Common myeloid progenitor, CD34-positive (primary cell): ENCODE measurements around the gene EMC7.
"Not testable (repeated sequence)": the region's sequence is repeated elsewhere in the genome, so short reads cannot be mapped to it uniquely, and the experiment has no call there.

Experiments used
- CTCF ChIA-PET: fragments of 350-600 bp; sonication (Branson Sonifier 250); formaldehyde crosslinking; loops from one replicate; lab custom pipeline; 2021; ENCODE audit warnings: antibody characterized with exemption; lab: Charles Lee
- POLR2A ChIA-PET: fragments of 350-600 bp; sonication (Branson Sonifier 250); formaldehyde crosslinking; loops from one replicate; lab custom pipeline; 2021; ENCODE audit warnings: antibody characterized with exemption; lab: Charles Lee
- DNase-seq, 3 donors: peaks; one replicate each; pipeline versions ENCODE4 v3.0.0 to v3.0.0-alpha.2; 2013
- H3K27ac ChIP-seq, 2 experiments: 1 replicate in 1 of 2; 2 replicates in 1 of 2; pipeline ENCODE4 v1.7.0; 2013; ENCODE audit warnings: inconsistent platforms in 2 of 2, low read length in 2 of 2, mild to moderate bottlenecking in 2 of 2, low read depth in 1 of 2, moderate library complexity in 1 of 2; ENCODE audit not compliant: severe bottlenecking in 2 of 2, insufficient read depth in 1 of 2, poor library complexity in 1 of 2
- H3K27me3 ChIP-seq, 5 experiments: replicated peaks in 2 of 5; 1 replicate in 3 of 5; 2 replicates in 2 of 5; pipeline versions ENCODE4 v1.6.1 to v1.7.0; 2013; ENCODE audit warnings: low read length in 4 of 5, mild to moderate bottlenecking in 2 of 5, moderate library complexity in 2 of 5, inconsistent platforms in 1 of 5; ENCODE audit not compliant: insufficient read depth in 5 of 5, control insufficient read depth in 4 of 5
- H3K36me3 ChIP-seq, 4 experiments: 1 replicate in 2 of 4; 2 replicates in 2 of 4; pipeline versions ENCODE4 v1.6.1 to v1.7.0; 2013; ENCODE audit warnings: low read length in 3 of 4, control low read depth in 1 of 4, mild to moderate bottlenecking in 1 of 4; ENCODE audit not compliant: control insufficient read depth in 4 of 4, insufficient read depth in 4 of 4
- H3K4me1 ChIP-seq, 4 experiments: 1 replicate in 3 of 4; 2 replicates in 1 of 4; pipeline versions ENCODE4 v1.6.1 to v1.7.1; 2013; ENCODE audit warnings: low read length in 3 of 4, mild to moderate bottlenecking in 3 of 4, control low read depth in 1 of 4, inconsistent platforms in 1 of 4, moderate library complexity in 1 of 4; ENCODE audit not compliant: control insufficient read depth in 4 of 4, insufficient read depth in 4 of 4; ENCODE audit errors: control extremely low read depth in 1 of 4
- H3K4me3 ChIP-seq, 7 experiments: 1 replicate in 4 of 7; 2 replicates in 3 of 7; pipeline versions ENCODE4 v1.5.1 to v1.7.0; 2013; ENCODE audit warnings: mild to moderate bottlenecking in 7 of 7, low read length in 6 of 7, moderate library complexity in 6 of 7, inconsistent platforms in 2 of 7, low read depth in 2 of 7, control low read depth in 1 of 7; ENCODE audit not compliant: insufficient read depth in 4 of 7, control insufficient read depth in 1 of 7; ENCODE audit errors: extremely low read depth in 1 of 7
- H3K9me3 ChIP-seq, 5 experiments: 1 replicate in 4 of 5; 2 replicates in 1 of 5; pipeline versions ENCODE4 v1.6.1 to v1.7.1; 2013; ENCODE audit warnings: low read length in 4 of 5, mild to moderate bottlenecking in 2 of 5, inconsistent platforms in 1 of 5, low read depth in 1 of 5, moderate library complexity in 1 of 5; ENCODE audit not compliant: control insufficient read depth in 4 of 5, insufficient read depth in 2 of 5; ENCODE audit errors: control extremely low read depth in 1 of 5
- WGBS: methylation state at CpG from one replicate; pipeline ENCODE4 v1.1.5; 2013; ENCODE audit not compliant: insufficient coverage; 5-methylcytosine and 5-hydroxymethylcytosine counted together

The EMC7 gene

DNA sequence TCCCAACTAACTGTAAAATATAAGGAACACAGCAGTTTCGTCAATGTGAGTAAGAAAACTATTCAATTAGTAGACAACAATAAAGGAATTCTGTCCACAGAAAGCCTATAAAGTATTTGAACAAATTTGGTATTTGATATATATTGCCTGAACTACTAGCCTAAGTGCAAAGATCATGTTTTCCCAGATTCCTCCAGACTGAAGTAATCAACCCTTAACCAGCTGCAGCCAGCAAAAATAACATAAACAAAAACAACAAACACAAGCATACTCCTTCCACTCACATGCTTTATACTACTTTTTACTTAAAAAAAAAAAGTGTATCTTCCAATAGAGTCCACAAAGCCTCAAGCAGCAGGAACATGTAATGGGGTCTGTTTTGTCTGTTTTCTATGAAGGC lies 24.3 kb upstream of the EMC7 start:
- Histone ChIP-seq H3K4me3 (no peak overlapping the region), H3K27me3 (peaks cover 0 to 1% (median 0%) of the 10 kb centered on the region in 5 experiments), H3K4me1 (no peaks in the 10 kb centered on the region), H3K9me3 (peaks cover 0 to 1% (median 0%) of the 10 kb centered on the region in 5 experiments), H3K27ac (no peak overlapping the region), H3K36me3 (no peaks in the 10 kb centered on the region)
- ChIA-PET CTCF (interaction anchor here (1.6 kb wide), 1 partner anchor 14 kb away, joined by 5 read pairs; no protein-coding TSS in a partner anchor), POLR2A (no interaction called here)
- no peak for DNase-seq
- no CpG with 5 or more reads among the region's 1 CpG for WGBS

DNA sequence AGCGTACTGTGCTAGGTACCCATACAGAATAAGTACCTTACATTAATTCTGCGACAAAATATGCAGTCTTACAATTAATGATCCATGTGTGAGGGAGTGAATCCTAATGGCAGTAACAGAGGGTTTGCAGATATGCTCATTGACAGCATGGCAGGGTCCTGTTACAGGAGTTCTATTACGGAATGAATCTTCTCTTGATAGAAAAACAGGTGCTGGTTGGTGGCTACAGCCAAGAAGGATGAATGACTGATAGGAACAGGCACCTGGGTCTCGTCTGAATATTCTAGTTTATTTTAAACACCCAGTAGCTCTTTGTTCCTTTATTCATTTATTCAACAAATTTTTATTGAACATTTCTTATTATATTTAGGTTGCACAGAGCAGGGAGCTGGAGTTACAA lies 23.0 kb upstream of the EMC7 start:
- Histone ChIP-seq H3K9me3 (peaks cover 0 to 1% (median 0%) of the 10 kb centered on the region in 5 experiments), H3K4me1 (no peaks in the 10 kb centered on the region), H3K27ac (no peak overlapping the region), H3K4me3 (no peak overlapping the region), H3K36me3 (no peaks in the 10 kb centered on the region), H3K27me3 (peaks cover 0 to 1% (median 0%) of the 10 kb centered on the region in 5 experiments)
- CTCF ChIA-PET, result interaction anchor here (1.6 kb wide), 1 partner anchor 13 kb away, joined by 5 read pairs; no protein-coding TSS in a partner anchor
- DNase-seq, result no peak
- WGBS, result 100% methylated on average over 2 of the region's 4 CpGs
- POLR2A ChIA-PET, result no interaction called here

DNA sequence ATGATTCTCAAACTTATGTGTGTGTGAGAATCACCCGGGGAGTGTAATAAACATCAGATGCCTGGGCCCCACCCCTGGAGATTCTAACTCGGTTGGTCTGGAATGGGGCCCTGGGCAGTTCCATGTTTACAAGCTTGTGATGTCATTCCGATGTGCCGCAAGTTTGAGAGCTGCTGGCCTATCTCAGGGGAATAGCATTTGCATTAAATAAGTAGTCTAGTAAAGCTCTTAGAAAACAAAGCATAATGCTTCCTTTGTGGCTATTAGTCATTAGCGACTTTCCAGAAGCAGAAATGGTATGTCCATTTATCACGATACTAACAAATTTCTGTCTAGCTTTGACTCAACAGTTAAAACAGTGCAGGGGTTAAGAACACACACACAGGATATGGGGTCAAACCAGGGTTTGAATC lies 21.1 kb upstream of the EMC7 start:
- Histone ChIP-seq H3K4me1 (no peaks in the 10 kb centered on the region), H3K27me3 (peaks cover 0 to 1% (median 0%) of the 10 kb centered on the region in 5 experiments), H3K27ac (no peak overlapping the region), H3K4me3 (no peak overlapping the region), H3K36me3 (no peaks in the 10 kb centered on the region), H3K9me3 (no peaks in the 10 kb centered on the region)
- ChIA-PET POLR2A (no interaction called here), CTCF (interaction anchor here (1.5 kb wide), 1 partner anchor 13 kb away, joined by 9 read pairs; no protein-coding TSS in a partner anchor)
- WGBS, result 97% methylated on average over 5 of the region's 6 CpGs
- no peak for DNase-seq

DNA sequence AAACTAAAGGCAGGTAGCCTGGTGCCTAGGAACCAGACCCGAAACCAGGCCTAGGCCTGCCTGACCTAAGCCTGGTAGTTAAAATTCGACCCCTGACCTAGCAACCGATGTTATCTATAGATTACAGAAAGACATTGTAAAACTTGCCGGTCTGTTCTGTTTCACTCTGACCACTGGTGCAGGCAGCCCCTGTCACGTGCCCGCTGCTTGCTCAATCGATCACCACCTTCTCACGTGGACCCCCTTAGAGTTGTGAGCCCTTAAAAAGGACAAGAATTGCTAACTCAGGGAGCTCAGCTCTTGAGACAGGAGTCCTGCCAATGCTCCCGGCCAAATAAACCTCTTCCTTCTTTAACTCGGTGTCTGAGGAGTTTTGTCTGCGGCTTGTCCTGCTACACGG lies 20.1 kb upstream of the EMC7 start:
- H3K27me3 ChIP-seq, H3K36me3 ChIP-seq, H3K27ac ChIP-seq, DNase-seq, H3K4me1 ChIP-seq, H3K9me3 ChIP-seq, H3K4me3 ChIP-seq, POLR2A ChIA-PET: not testable (repeated sequence)
- CTCF ChIA-PET, result interaction anchor here (1.5 kb wide), 1 partner anchor 12 kb away, joined by 9 read pairs; no protein-coding TSS in a partner anchor
- 74% methylated on average over 10 of the region's 12 CpGs for WGBS

DNA sequence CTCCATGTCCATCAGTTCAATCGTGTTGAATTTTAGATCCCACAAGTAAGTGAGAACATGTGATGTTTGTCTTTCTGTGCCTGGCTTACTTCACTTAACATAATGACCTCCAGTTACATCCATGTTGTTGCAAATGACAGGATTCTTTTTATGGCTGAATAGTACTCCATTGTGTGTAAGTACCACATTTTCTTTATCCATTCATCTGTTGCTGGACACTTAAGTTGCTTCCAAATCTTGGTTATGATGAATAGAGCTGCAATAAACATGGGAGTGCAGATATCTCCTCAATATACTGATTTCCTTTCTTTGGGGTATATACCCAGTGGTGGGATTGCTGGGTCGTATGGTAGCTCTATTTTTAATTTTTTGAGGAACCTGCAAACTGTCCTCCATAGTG lies 18.8 kb upstream of the EMC7 start:
- H3K36me3 ChIP-seq, DNase-seq, CTCF ChIA-PET, H3K27ac ChIP-seq, H3K4me1 ChIP-seq, H3K4me3 ChIP-seq, H3K27me3 ChIP-seq, H3K9me3 ChIP-seq: not testable (repeated sequence)
- POLR2A ChIA-PET, result interaction anchor here (0.6 kb wide), 1 partner anchor 678 kb away, joined by 3 read pairs; no protein-coding TSS in a partner anchor
- WGBS, result 83% methylated on average over 1 of the region's 2 CpGs

DNA sequence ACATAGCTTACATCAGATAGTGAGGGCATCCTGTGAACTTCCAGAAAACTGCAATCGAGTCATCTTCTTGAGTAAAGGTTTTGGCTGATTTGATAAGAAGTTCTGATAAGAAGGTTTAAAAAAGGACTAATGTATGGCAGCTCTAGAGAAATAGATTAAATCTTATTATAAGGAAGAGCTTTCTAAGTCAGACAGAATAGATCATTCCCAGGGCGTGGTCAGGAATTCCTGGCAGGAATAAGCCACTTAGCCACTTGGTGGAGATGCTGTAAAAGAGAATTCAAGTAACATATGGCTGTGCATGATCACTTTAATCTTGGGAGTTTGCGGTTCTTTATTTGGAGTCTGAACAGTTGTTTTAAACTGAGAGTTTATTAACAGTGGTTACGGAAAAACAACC lies 17.6 kb upstream of the EMC7 start:
- no peaks in the 10 kb centered on the region for H3K4me1 ChIP-seq
- no peaks in the 10 kb centered on the region for H3K36me3 ChIP-seq
- H3K27me3 ChIP-seq, result no peaks in the 10 kb centered on the region
- CTCF ChIA-PET, result interaction anchor here (1.2 to 1.4 kb wide), 2 partner anchors 9 to 93 kb away, joined by 3 to 6 read pairs; no protein-coding TSS in a partner anchor
- no peak overlapping the region for H3K27ac ChIP-seq
- no peaks in the 10 kb centered on the region for H3K9me3 ChIP-seq
- DNase-seq, result no peak
- POLR2A ChIA-PET, result no interaction called here
- 86% methylated on average over 2 of the region's 4 CpGs for WGBS
- no peak overlapping the region for H3K4me3 ChIP-seq

DNA sequence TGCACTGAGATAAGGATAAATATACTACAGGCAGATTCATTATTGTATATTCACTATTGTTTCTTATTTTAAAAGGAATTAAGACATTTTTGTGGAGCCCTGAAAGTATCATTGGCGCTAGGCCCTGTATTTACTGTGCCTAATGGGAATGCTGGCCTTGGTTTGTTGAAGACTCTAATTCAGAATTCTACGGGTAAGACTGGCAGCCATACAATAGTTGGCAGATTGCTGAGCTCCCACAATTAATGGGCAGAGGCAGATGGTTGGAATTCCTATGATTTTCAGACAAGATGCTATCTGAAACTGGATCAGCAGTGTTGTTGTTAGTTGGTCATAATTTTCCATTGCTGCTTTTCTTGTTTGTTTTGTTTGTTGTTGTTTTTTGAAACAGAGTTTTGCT lies 15.0 kb upstream of the EMC7 start:
- H3K36me3 ChIP-seq, result no peaks in the 10 kb centered on the region
- no peaks in the 10 kb centered on the region for H3K27me3 ChIP-seq
- CTCF ChIA-PET, result no interaction called here
- POLR2A ChIA-PET, result no interaction called here
- DNase-seq, result no peak
- H3K4me3 ChIP-seq, result no peak overlapping the region
- H3K9me3 ChIP-seq, result no peaks in the 10 kb centered on the region
- WGBS, result 100% methylated on average over 2 of the region's 2 CpGs
- H3K4me1 ChIP-seq, result no peaks in the 10 kb centered on the region
- H3K27ac ChIP-seq, result no peak overlapping the region
